Astrocyte (in vitro differentiated cells and primary cell): ENCODE data around the gene CDCA4.

Experiments used
- CTCF ChIP-seq: IDR thresholded peaks from 2 replicates; pipeline ENCODE4 v1.5.1; 2011; ENCODE audit warnings: low read depth, mild to moderate bottlenecking, inconsistent platforms, low read length, moderate library complexity; ENCODE audit not compliant: insufficient read depth
- EZH2 ChIP-seq: IDR thresholded peaks from 2 replicates; pipeline ENCODE4 v1.6.1; 2012; ENCODE audit warnings: mild to moderate bottlenecking, low read length, inconsistent platforms; ENCODE audit not compliant: insufficient read depth

GRCh38 chr14:104978746-104979691 is 41.9 kb downstream of the CDCA4 start:
- TF ChIP-seq CTCF (no peak), EZH2 (no peak)
